Keratinocyte (primary cell): ENCODE results near the gene NECTIN1. TPM values are rescaled to one million over a fixed set of nuclear protein-coding genes. Genes with fewer than 3 reads are reported as not detected.

ENCODE experiments used
- DNase-seq: peaks from one replicate; pipeline ENCODE4 v3.0.0-alpha.2; 2011; ENCODE audit warnings: low read depth, missing footprints, low spot score
- FAIRE-seq: peaks from 2 replicates; lab custom pipeline; 2011; peaks lifted over from hg19 to GRCh38; lab: Jason Lieb, UNC
- H2AFZ ChIP-seq: 2 replicates; pipeline ENCODE4 v1.6.0; 2012; ENCODE audit warnings: low read length, control low read depth, inconsistent platforms; ENCODE audit not compliant: control insufficient read depth
- H3K27ac ChIP-seq: 2 replicates; pipeline ENCODE4 v1.5.1; 2011; ENCODE audit warnings: low read length; ENCODE audit not compliant: control insufficient read depth, insufficient read depth
- H3K27me3 ChIP-seq: 3 replicates; pipeline ENCODE4 v1.6.0; 2011; ENCODE audit warnings: low read length; ENCODE audit not compliant: control insufficient read depth, insufficient read depth; ENCODE audit errors: extremely low read depth
- H3K36me3 ChIP-seq, 2 experiments: 2 replicates in 1 of 2; 3 replicates in 1 of 2; pipeline ENCODE4 v1.5.1; 2011; ENCODE audit warnings: low read length in 2 of 2, mild to moderate bottlenecking in 1 of 2; ENCODE audit not compliant: control insufficient read depth in 2 of 2, insufficient read depth in 2 of 2; ENCODE audit errors: extremely low read depth in 1 of 2
- H3K4me1 ChIP-seq: 3 replicates; pipeline ENCODE4 v1.5.1; 2011; ENCODE audit warnings: low read length; ENCODE audit not compliant: control insufficient read depth, insufficient read depth; ENCODE audit errors: extremely low read depth
- H3K4me2 ChIP-seq: 3 replicates; pipeline ENCODE4 v1.6.0; 2011; ENCODE audit warnings: low read depth, low read length; ENCODE audit not compliant: control insufficient read depth, insufficient read depth; ENCODE audit errors: extremely low read depth
- H3K4me3 ChIP-seq, 3 experiments: fragments of 200-600 bp in 1 of 3; sonication (generic) in 1 of 3; 2 replicates in 2 of 3; 3 replicates in 1 of 3; pipeline ENCODE4 v1.5.1; 2011 to 2016; ENCODE audit warnings: low read length in 3 of 3, mild to moderate bottlenecking in 3 of 3, control low read depth in 2 of 3, inconsistent platforms in 1 of 3, low read depth in 1 of 3, mixed read lengths in 1 of 3, mixed run types in 1 of 3, moderate library complexity in 1 of 3; ENCODE audit not compliant: control insufficient read depth in 2 of 3, insufficient read depth in 2 of 3; ENCODE audit errors: extremely low read depth in 1 of 3
- H3K79me2 ChIP-seq: 2 replicates; pipeline ENCODE4 v1.6.0; 2012; ENCODE audit warnings: low read length; ENCODE audit not compliant: control insufficient read depth, insufficient read depth
- H3K9ac ChIP-seq: 3 replicates; pipeline ENCODE4 v1.6.0; 2011; ENCODE audit warnings: low read length; ENCODE audit not compliant: control insufficient read depth, insufficient read depth; ENCODE audit errors: extremely low read depth
- H3K9me1 ChIP-seq: 3 replicates; pipeline ENCODE4 v1.6.0; 2011; ENCODE audit warnings: low read length; ENCODE audit not compliant: control insufficient read depth, insufficient read depth; ENCODE audit errors: extremely low read depth
- H3K9me3 ChIP-seq: 2 replicates; pipeline ENCODE4 v1.5.1; 2012; ENCODE audit warnings: low read depth, low read length; ENCODE audit not compliant: control insufficient read depth
- H4K20me1 ChIP-seq: 3 replicates; pipeline ENCODE4 v1.6.0; 2011; ENCODE audit warnings: low read length; ENCODE audit not compliant: control insufficient read depth, insufficient read depth; ENCODE audit errors: extremely low read depth
- CTCF ChIP-seq, 3 experiments: IDR thresholded peaks in 1 of 3; conservative IDR thresholded peaks in 1 of 3; optimal IDR thresholded peaks in 1 of 3; 2 replicates in 2 of 3; 3 replicates in 1 of 3; pipeline versions ENCODE3 to v1.5.1; 2011; ENCODE audit warnings: low read length in 3 of 3, mild to moderate bottlenecking in 3 of 3, moderate library complexity in 2 of 3, control low read depth in 1 of 3, inconsistent platforms in 1 of 3; ENCODE audit not compliant: insufficient read depth in 2 of 3; ENCODE audit errors: extremely low read depth in 1 of 3
- EZH2 ChIP-seq: IDR thresholded peaks from one replicate; pipeline ENCODE4 v1.6.1; 2012; ENCODE audit warnings: inconsistent platforms, mild to moderate bottlenecking, low read length, moderate library complexity
- dilution Hi-C: fragments of 300-500 bp; cut with MboI; formaldehyde crosslinking; loops from one replicate; pipeline ENCODE4 v1.7.0; 2020; ENCODE audit warnings: low sequenced_read_pairs; ENCODE audit not compliant: extremely low pct_ligation_motif_present
- polyA plus RNA-seq, 5 experiments: library from polyadenylated mRNA; depleted of rRNA in 3 of 5; stranded (reverse) in 3 of 5; stranded (forward) in 1 of 5; unstranded in 1 of 5; fragments of >200 nt; gene quantifications; 1 replicate in 1 of 5; 2 replicates in 3 of 5; 3 replicates in 1 of 5; pipeline versions ENCODE4 v1.2.1 to v1.2.3, GENCODE V29; 2011 to 2012; ENCODE audit warnings: missing spikeins in 2 of 5, low read depth in 1 of 5, low replicate concordance in 1 of 5

The NECTIN1 gene
- polyA plus RNA-seq, 1 donor (not counting 4 experiments of a cell fraction or from before 2014, with no cell fraction given), result 37.5 TPM

GRCh38 chr11:119645018-119645417 lies 84.0 kb downstream of the NECTIN1 start:
- no peak overlapping the region for H3K4me2 ChIP-seq
- H3K36me3 ChIP-seq, result no peaks in the 10 kb centered on the region
- H4K20me1 ChIP-seq, result no peaks in the 10 kb centered on the region
- H3K9me3 ChIP-seq, result no peaks in the 10 kb centered on the region
- dilution Hi-C loops, result no loop called here
- no peaks in the 10 kb centered on the region for H3K9me1 ChIP-seq
- peaks cover 19% of the 10 kb centered on the region for H3K27me3 ChIP-seq
- H3K27ac ChIP-seq, result no peak overlapping the region
- no peak for TF ChIP-seq CTCF (optimal IDR thresholded peaks at IDR 0.05 in 1 of 3, IDR thresholded peaks at IDR 0.05 in 1 of 3, conservative IDR thresholded peaks at IDR 0.05 in 1 of 3; ENCODE audit: extremely low read depth in 1 of 3, insufficient read depth in 2 of 3, low read length in 3 of 3)
- TF ChIP-seq EZH2, result no peak
- FAIRE-seq (no peak), DNase-seq (no peak)
- no peak overlapping the region for H2AFZ ChIP-seq
- H3K4me3 ChIP-seq, result no peak overlapping the region
- H3K79me2 ChIP-seq, result no peaks in the 10 kb centered on the region
- no peak overlapping the region for H3K9ac ChIP-seq
- no peaks in the 10 kb centered on the region for H3K4me1 ChIP-seq

GRCh38 chr11:119644502-119644901 lies 84.5 kb downstream of the NECTIN1 start:
- no peak overlapping the region for H3K4me2 ChIP-seq
- no peaks in the 10 kb centered on the region for H4K20me1 ChIP-seq
- no peak overlapping the region for H3K4me3 ChIP-seq
- H3K27ac ChIP-seq, result no peak overlapping the region
- dilution Hi-C loops, result no loop called here
- H3K9me1 ChIP-seq, result no peaks in the 10 kb centered on the region
- no peak for TF ChIP-seq EZH2
- no peaks in the 10 kb centered on the region for H3K36me3 ChIP-seq
- no peaks in the 10 kb centered on the region for H3K4me1 ChIP-seq
- H3K27me3 ChIP-seq, result peaks cover 23% of the 10 kb centered on the region
- H3K79me2 ChIP-seq, result no peaks in the 10 kb centered on the region
- no peak for FAIRE-seq
- H3K9ac ChIP-seq, result no peak overlapping the region
- DNase-seq, result no peak
- H2AFZ ChIP-seq, result no peak overlapping the region
- no peaks in the 10 kb centered on the region for H3K9me3 ChIP-seq

- Histone ChIP-seq H3K9me1 (no peaks in the 10 kb centered on the region), H4K20me1 (no peaks in the 10 kb centered on the region), H3K36me3 (no peaks in the 10 kb centered on the region), H2AFZ (no peak overlapping the region), H3K27ac (no peak overlapping the region), H3K79me2 (no peaks in the 10 kb centered on the region), H3K4me2 (no peak overlapping the region), H3K9me3 (no peaks in the 10 kb centered on the region), H3K4me1 (no peaks in the 10 kb centered on the region), H3K27me3 (peaks cover 28% of the 10 kb centered on the region), H3K9ac (no peak overlapping the region), H3K4me3 (no peak overlapping the region)
- TF ChIP-seq CTCF (optimal IDR thresholded peaks at IDR 0.05 in 1 of 3, IDR thresholded peaks at IDR 0.05 in 1 of 3, conservative IDR thresholded peaks at IDR 0.05 in 1 of 3; ENCODE audit: extremely low read depth in 1 of 3, insufficient read depth in 2 of 3, low read length in 3 of 3) (no peak), EZH2 (no peak)
- FAIRE-seq (no peak), DNase-seq (no peak)
- dilution Hi-C loops, result no loop called here
These were observed 85.1 kb downstream of the NECTIN1 start for GRCh38 chr11:119643876-119644225.
